HCT116 (cell line): Measurements from ENCODE around the gene FATE1.

Source experiments
- EZH2 ChIP-seq: fragments of 200-600 bp; sonication (generic); IDR thresholded peaks from 2 replicates; pipeline ENCODE4 v1.6.1; 2017; ENCODE audit warnings: antibody characterized with exemption, mixed run types
- JUND ChIP-seq: IDR thresholded peaks from 2 replicates; pipeline ENCODE4 v1.6.1; 2012
- POLR2A ChIP-seq: IDR thresholded peaks from 2 replicates; pipeline ENCODE4 v1.7.0; 2011; ENCODE audit warnings: borderline replicate concordance; ENCODE audit not compliant: insufficient read depth, insufficient read length; ENCODE audit errors: extremely low read depth
- SIN3A ChIP-seq: IDR thresholded peaks from 2 replicates; pipeline ENCODE4 v1.6.1; 2012; ENCODE audit warnings: low read depth
- ZNF274 ChIP-seq: fragments of 200-500 bp; sonication (Bioruptor generic); IDR thresholded peaks from 2 replicates; pipeline ENCODE4 v1.6.1; 2014; ENCODE audit warnings: mild to moderate bottlenecking, low read depth, low read length, inconsistent platforms
- TF ChIP-seq, protein P1 (sequence below), 3 experiments: fragments of 200-600 bp in 1 of 3; sonication (generic) in 1 of 3; IDR thresholded peaks in 2 of 3; conservative IDR thresholded peaks in 1 of 3; 2 replicates each; pipeline ENCODE4 v1.5.1; 2012 to 2017; ENCODE audit warnings: low read depth in 2 of 3, low read length in 2 of 3, antibody characterized with exemption in 1 of 3, borderline replicate concordance in 1 of 3, control low read depth in 1 of 3, mild to moderate bottlenecking in 1 of 3, mixed read lengths in 1 of 3, mixed run types in 1 of 3, moderate library complexity in 1 of 3; ENCODE audit not compliant: insufficient read depth in 1 of 3

DNA sequence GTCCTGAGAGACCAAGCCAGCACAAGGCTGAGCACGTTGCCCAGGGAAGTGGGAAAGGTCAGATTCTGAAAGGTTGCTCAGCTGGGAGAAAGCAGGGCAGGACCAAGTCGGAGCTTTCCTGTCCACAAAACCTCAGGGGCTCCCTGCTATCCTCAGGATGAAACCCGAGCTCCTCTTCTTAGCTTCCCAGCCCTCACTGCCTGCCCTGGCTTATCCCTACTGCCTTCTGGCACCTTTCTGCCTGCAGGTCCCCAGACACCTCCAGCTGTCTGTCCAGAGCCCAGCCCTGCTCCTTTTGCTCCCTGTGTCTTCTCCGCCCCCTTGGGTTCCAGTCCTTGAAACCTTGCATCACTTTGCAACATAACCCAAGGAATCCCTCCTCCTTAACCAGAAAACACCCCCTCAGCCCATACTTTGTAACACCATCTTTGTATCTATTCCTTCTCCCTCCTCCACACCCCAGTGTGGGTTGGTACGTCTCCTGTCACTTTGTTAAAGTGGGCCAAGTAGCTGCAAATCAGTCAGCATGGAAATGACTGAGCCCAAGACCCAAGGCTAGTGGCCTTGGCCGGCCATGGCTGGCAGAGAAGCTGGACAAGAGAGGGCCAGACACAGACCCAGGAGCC, 40.6 kb upstream of the FATE1 start:
- TF ChIP-seq, protein P1, sequence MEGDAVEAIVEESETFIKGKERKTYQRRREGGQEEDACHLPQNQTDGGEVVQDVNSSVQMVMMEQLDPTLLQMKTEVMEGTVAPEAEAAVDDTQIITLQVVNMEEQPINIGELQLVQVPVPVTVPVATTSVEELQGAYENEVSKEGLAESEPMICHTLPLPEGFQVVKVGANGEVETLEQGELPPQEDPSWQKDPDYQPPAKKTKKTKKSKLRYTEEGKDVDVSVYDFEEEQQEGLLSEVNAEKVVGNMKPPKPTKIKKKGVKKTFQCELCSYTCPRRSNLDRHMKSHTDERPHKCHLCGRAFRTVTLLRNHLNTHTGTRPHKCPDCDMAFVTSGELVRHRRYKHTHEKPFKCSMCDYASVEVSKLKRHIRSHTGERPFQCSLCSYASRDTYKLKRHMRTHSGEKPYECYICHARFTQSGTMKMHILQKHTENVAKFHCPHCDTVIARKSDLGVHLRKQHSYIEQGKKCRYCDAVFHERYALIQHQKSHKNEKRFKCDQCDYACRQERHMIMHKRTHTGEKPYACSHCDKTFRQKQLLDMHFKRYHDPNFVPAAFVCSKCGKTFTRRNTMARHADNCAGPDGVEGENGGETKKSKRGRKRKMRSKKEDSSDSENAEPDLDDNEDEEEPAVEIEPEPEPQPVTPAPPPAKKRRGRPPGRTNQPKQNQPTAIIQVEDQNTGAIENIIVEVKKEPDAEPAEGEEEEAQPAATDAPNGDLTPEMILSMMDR (IDR thresholded peaks at IDR 0.05 in 2 of 3, conservative IDR thresholded peaks at IDR 0.05 in 1 of 3; ENCODE audit: borderline replicate concordance in 1 of 3, insufficient read depth in 1 of 3, low read depth in 2 of 3, low read length in 2 of 3) = no peak
- no peak for TF ChIP-seq JUND
- no peak for TF ChIP-seq EZH2
- TF ChIP-seq SIN3A = no peak
- TF ChIP-seq POLR2A = no peak
- TF ChIP-seq ZNF274 = no peak
